Activated T-helper 1 cell treated with Interleukin-2 at 50 U/mL for 16 hours (primary cell): ENCODE results near the gene WASHC3.
"Not testable (repeated sequence)": the region's sequence is repeated elsewhere in the genome, so short reads cannot be mapped to it uniquely, and the experiment has no call there.

Experiments
- DNase-seq: peaks from one replicate; pipeline ENCODE4 v3.0.0-alpha.2; 2020; ENCODE audit warnings: low read depth

WASHC3 gene

GRCh38 chr12:102050660-102051430, 10.9 kb downstream of the WASHC3 start:
- no peak for DNase-seq

DNA sequence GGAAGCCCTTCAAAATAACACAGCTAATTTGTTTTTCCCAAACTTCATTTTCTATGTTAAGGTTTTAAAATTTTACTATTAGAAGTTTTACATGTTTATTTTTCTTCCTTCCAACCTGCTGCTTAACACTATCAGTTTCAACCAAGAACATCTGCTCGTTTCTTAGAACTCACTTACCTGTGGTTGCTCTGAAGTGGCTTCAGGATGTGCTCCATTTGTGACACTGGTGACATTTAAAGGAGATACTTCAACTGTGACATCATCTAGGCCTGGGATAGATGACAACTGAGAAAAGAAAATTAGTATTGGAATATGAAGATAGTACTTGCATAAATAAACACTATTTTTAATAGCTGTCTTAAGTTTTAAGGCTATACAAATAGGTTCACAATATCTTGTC, 17.9 kb downstream of the WASHC3 start:
- no peak for DNase-seq

GRCh38 chr12:102033991-102034745, 27.6 kb downstream of the WASHC3 start:
- DNase-seq: no peak

DNA sequence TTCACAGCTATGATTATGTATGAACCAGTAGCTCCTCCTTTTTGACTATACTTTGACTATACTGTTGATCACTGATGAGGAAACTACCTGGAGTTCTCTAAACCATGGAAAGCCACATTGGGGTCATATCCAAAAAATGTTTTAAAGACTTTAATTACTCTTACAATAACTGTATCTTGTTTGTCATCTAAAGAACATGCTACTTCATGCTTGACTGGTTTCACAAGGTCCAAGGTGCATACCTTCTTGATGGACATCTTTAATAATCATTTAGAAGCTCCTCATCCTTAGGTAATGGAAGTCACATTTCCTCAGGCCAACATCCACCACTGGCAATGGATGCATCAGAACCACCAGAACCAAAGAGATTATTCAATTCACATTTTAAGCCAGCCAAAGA, 29.9 kb downstream of the WASHC3 start:
- DNase-seq: no peak

DNA sequence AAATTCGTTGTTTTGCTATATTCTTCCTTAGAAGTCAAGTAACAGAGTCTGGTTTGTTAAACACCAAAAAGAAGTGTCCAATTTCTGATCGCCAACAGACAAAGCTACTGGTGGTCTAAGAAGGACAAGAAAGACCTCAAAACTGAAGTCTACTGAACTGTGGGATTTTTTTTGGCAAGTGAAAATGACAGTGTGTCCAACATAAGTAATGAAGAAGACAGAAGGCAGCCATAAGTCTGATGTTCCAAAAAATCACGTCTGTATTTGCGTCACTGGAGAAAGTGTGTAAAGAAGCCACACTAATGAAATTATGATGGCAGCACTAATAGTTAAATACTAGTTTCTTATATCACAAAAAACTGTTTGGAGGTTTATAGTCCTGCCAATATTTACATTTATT, 32.6 kb downstream of the WASHC3 start:
- DNase-seq: no peak

- no peak for DNase-seq
These were observed 35.1 kb downstream of the WASHC3 start for GRCh38 chr12:102026728-102027127.

GRCh38 chr12:102024765-102025164, 37.0 kb downstream of the WASHC3 start:
- no peak for DNase-seq

- DNase-seq: no peak
These were observed 38.4 kb downstream of the WASHC3 start for GRCh38 chr12:102023343-102023930.

DNA sequence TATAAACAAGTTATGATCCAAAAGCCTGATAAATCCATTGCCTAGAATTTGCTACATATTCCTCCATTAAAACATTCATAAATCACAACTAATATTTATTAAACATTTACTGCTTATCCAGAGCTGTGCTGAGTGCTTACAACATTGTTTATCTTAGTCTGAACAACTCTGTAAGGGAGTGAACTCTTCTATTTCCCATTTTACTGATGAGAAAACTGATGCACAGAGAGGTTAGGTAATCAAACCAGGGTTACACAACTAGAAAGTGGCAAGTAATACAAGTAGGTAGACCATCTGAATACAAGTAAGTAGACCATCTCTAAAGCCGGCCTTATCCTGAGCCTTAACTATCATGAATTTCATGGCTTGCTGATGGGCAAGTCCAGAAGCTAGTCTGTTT, 39.5 kb downstream of the WASHC3 start:
- no peak for DNase-seq

- DNase-seq: no peak
These were observed 40.1 kb downstream of the WASHC3 start for GRCh38 chr12:102021540-102022246.

DNA sequence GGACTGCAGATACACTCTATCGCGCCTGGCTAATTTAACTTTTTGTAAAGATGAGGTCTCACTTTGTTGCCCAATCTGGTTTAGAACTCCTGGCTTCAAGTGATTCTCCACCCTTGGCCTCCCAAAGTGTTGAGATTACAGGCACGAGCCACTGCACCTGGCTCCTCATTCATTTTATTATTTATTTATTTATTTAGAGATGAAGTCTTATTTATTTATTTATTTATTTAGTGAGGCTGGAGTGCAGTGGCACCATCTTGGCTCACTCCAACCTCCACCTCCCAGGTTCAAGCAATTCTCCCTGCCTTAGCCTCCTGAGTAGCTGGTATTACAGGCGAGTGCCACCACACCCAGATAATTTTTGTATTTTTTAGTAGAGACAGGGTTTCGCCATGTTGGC, 43.2 kb downstream of the WASHC3 start:
- not testable (repeated sequence) for DNase-seq

DNA sequence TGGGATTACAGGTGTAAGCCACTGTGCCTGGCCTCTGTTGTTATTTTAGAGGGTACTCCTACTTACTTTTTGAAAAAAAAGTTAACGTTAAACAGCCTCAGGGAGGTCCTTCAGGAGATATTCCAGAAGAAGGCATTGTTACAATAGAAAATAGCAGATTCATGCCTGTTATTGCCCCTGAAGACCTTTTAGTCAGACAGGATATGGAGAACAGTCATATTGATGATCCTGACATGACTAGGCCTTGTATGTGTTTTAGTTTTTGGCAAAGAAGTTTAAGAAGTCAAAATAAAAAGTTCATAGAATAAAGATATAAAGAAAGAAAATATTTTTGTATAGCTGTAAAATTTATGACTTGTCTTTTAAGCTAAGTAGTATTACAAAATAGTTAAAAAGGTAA, 45.3 kb downstream of the WASHC3 start:
- DNase-seq: no peak

- DNase-seq: no peak
These were observed 51.4 kb downstream of the WASHC3 start for GRCh38 chr12:102010265-102010994.

DNA sequence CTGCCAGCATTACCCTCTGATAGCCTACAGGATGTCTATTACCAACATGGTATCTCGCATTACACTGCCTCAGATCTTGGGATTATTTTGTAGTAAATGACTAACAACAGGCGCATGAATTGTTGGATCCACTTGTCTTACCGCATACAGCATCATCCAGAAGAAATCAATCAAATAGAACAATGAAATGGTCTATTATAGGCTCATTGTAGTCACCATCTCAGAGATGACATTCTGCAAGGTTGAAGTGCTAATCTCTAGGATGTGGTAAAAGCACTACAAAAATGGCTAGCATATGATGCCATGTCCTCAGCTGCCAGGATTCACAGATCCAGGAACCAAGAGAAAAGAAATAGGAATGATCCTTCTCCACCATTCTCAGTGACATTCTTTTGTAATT, 52.0 kb downstream of the WASHC3 start:
- DNase-seq: no peak

GRCh38 chr12:102008615-102009126, 53.1 kb downstream of the WASHC3 start:
- DNase-seq: no peak

DNA sequence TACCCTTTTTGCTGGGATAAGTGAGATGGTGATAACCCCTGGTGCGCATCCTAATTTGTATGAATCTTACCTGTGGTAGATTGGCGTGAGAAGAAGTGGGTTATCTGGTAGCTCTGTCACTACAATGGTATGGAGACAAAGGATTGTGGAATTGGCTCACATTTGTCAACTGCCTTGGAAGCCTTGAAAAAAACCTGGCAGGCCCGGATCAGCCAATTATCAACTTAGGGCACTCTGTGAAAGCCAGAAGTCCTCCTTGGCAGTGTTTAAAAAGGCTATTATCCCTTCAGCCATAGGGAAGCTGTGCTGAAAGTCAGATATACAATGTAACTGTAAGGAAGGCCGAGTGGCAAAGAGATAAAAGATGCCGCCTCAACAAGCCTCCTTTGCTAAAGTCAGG, 56.5 kb downstream of the WASHC3 start:
- DNase-seq: no peak

DNA sequence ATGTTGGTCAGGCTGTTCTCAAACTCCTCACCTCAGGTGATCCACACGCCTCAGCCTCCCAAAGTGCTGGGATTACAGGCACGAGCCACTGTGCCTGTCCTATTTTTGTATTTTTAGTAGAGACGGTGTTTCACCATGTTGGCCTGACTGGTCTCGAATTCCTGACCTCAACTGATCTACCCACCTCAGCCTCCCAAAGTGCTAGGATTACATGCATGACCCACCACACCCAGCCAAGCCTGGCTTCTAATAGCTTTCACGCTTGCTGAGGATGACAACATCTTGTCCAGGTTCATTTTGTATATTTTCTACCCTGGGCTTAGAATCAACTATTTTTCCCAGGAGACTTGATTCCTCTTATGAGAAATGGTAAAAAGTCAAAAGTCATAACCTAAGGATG, 64.7 kb downstream of the WASHC3 start:
- DNase-seq: no peak

GRCh38 chr12:101995684-101996083, 66.1 kb downstream of the WASHC3 start:
- DNase-seq: no peak

DNA sequence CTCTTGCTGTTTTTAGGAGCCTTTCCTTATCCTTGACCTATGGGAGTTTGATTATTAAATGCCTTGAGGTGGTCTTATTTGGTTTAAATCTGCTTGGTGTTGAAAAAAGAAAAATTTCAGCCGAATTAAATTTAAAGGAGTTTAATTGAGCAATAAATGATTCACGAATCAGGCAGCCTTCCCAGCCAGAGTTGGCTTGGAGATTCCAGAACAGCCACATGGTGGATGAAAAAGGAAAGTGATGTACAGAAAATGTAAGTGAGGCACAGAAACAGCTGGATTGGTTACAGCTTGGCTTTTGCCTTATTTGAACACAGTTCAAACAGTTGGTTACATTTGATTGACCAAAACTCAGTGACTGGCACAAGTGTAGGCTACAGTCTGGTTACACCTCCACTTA, 69.7 kb downstream of the WASHC3 start:
- DNase-seq: no peak

- no peak for DNase-seq
These were observed 79.5 kb downstream of the WASHC3 start for GRCh38 chr12:101982307-101982706.

- no peak for DNase-seq
These were observed 79.9 kb downstream of the WASHC3 start for GRCh38 chr12:101981868-101982267.

DNA sequence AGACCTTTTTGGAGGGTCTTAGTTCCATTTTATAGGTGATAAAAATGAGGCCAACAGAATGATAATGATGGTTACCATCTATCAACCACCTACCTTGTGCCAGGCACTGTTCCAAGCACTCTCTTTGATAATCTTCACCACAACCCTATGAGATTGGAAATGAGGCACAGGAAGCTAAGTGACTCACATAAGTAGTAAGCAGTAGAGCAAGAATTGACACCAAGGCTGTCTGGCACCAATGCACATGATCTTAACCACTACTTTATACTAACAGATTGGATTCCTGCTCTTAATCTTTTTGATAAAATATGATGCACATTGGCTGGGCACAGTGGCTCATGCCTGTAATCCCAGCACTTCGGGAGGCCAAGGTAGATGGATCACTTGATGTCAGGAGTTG, 93.0 kb downstream of the WASHC3 start:
- no peak for DNase-seq
